K562 (cell line): Measurements from ENCODE around the gene KCNK3. TPM values are rescaled to one million over a fixed set of nuclear protein-coding genes. Genes with fewer than 3 reads are reported as not detected.

Experiments used
- ATF7 ChIP-seq: fragments of 450-650 bp; IDR thresholded peaks from 2 replicates; pipeline ENCODE4 v1.7.1; 2014; ENCODE audit warnings: mild to moderate bottlenecking, moderate library complexity
- CBX5 ChIP-seq: IDR thresholded peaks from 2 replicates; pipeline ENCODE4 v1.6.1; 2014; ENCODE audit warnings: low read depth, borderline replicate concordance
- ELF2 ChIP-seq: fragments of 250-450 bp; sonication (Bioruptor Pico); IDR thresholded peaks from 2 replicates; pipeline ENCODE4 v1.5.0; 2021; ENCODE audit warnings: mild to moderate bottlenecking
- FOXM1 ChIP-seq, 2 experiments: fragments of 450-650 bp in 1 of 2; sonication (generic) in 1 of 2; formaldehyde crosslinking in 1 of 2; IDR thresholded peaks; 2 replicates each; pipeline versions ENCODE4 v1.6.1 to v1.9.0; 2017 to 2022; ENCODE audit warnings: low read depth in 2 of 2, mild to moderate bottlenecking in 2 of 2, missing genetic modification reagents in 1 of 2, moderate library complexity in 1 of 2
- KLF13 ChIP-seq: fragments of 450-650 bp; IDR thresholded peaks from 2 replicates; pipeline ENCODE4 v1.6.1; 2016; ENCODE audit warnings: missing genetic modification characterization, low read depth, mild to moderate bottlenecking, missing compliant biosample characterization, moderate library complexity, borderline replicate concordance
- L3MBTL2 ChIP-seq: fragments of 450-650 bp; IDR thresholded peaks from 2 replicates; pipeline ENCODE4 v1.6.1; 2016; ENCODE audit warnings: mild to moderate bottlenecking, moderate library complexity
- PHB ChIP-seq: fragments of 250-450 bp; sonication (Bioruptor Pico); IDR thresholded peaks from 2 replicates; pipeline ENCODE4 v1.5.0; 2021
- PHF20 ChIP-seq: fragments of 450-650 bp; IDR thresholded peaks from 2 replicates; pipeline ENCODE4 v1.6.1; 2018; ENCODE audit not compliant: partially characterized antibody
- POLR2A ChIP-seq: fragments of 450-650 bp; conservative IDR thresholded peaks from 2 replicates; pipeline ENCODE4 v1.6.1; 2016
- RB1 ChIP-seq: fragments of 450-650 bp; IDR thresholded peaks from 2 replicates; pipeline ENCODE4 v1.6.1; 2017; ENCODE audit warnings: low read depth, mild to moderate bottlenecking
- RBM14 ChIP-seq: fragments of 200-400 bp; formaldehyde crosslinking; IDR thresholded peaks from 2 replicates; pipeline ENCODE4 v1.6.1; 2018; ENCODE audit warnings: low read depth, mild to moderate bottlenecking, low read length, moderate library complexity, borderline replicate concordance; ENCODE audit not compliant: insufficient read depth
- SMAD4 ChIP-seq: fragments of 250-450 bp; sonication (Bioruptor Pico); conservative IDR thresholded peaks from 2 replicates; pipeline ENCODE4 v1.8.0; 2021; ENCODE audit warnings: inconsistent platforms, mild to moderate bottlenecking, moderate library complexity
- ZBTB7A ChIP-seq: IDR thresholded peaks from 2 replicates; pipeline ENCODE4 v1.6.1; 2011; ENCODE audit warnings: low read depth, mild to moderate bottlenecking, low read length, moderate library complexity, borderline replicate concordance; ENCODE audit not compliant: control insufficient read depth
- ZNF584 ChIP-seq: fragments of 200-800 bp; sonication (Bioruptor generic); IDR thresholded peaks from 2 replicates; pipeline ENCODE4 v1.6.1; 2016; ENCODE audit warnings: low read depth, mild to moderate bottlenecking, missing genetic modification characterization, missing compliant biosample characterization
- ZNF766 ChIP-seq: fragments of 200-800 bp; sonication (Bioruptor generic); conservative IDR thresholded peaks from 2 replicates; pipeline ENCODE4 v1.6.1; 2016; ENCODE audit warnings: missing genetic modification characterization, missing compliant biosample characterization
- polyA plus RNA-seq, 8 experiments: library from polyadenylated mRNA; depleted of rRNA in 4 of 8; stranded (reverse) in 5 of 8; unstranded in 3 of 8; fragments of >200 nt; fragmentation: Nextera tagmentation in 2 of 8; fragmentation: Illumina TruSeq in 1 of 8; extraction: Ambion mirVana in 2 of 8; extraction: Trizol in 1 of 8; gene quantifications; 2 replicates each; pipeline versions ENCODE4 v1.2.1 to v1.2.3, GENCODE V29; 2011 to 2014; ENCODE audit warnings: inconsistent platforms in 1 of 8, missing spikeins in 1 of 8
- total RNA-seq, 7 experiments: library from RNA; depleted of rRNA in 6 of 7; stranded (reverse); fragments of >200 nt in 6 of 7; fragmentation: Illumina TruSeq in 2 of 7; extraction: Trizol in 2 of 7; gene quantifications; 2 replicates each; pipeline versions ENCODE4 v1.2.1 to v1.2.3, GENCODE V29; 2011 to 2021; ENCODE audit warnings: low replicate concordance in 1 of 7
- TF ChIP-seq, protein P1 (sequence below), 3 experiments: fragments of 200-800 bp in 1 of 3; fragments of 250-450 bp in 1 of 3; fragments of 450-650 bp in 1 of 3; sonication (Bioruptor Pico) in 1 of 3; sonication (Bioruptor generic) in 1 of 3; formaldehyde crosslinking in 1 of 3; IDR thresholded peaks; 2 replicates each; pipeline versions ENCODE4 v1.6.1 to v1.8.0; 2016 to 2022; ENCODE audit warnings: mild to moderate bottlenecking in 2 of 3, missing genetic modification characterization in 2 of 3, missing compliant biosample characterization in 1 of 3, moderate library complexity in 1 of 3
- TF ChIP-seq, protein P2 (sequence below): fragments of 450-650 bp; formaldehyde crosslinking; IDR thresholded peaks from 2 replicates; pipeline ENCODE4 v1.4.0; 2022; ENCODE audit warnings: missing genetic modification characterization
- TF ChIP-seq, protein P3 (sequence below): sonication (generic); formaldehyde crosslinking; IDR thresholded peaks from 2 replicates; pipeline ENCODE4 v1.8.0; 2022; ENCODE audit warnings: missing genetic modification reagents, mild to moderate bottlenecking, moderate library complexity, borderline replicate concordance
- TF ChIP-seq, protein P4 (sequence below): fragments of 200-800 bp; sonication (Bioruptor generic); IDR thresholded peaks from 2 replicates; pipeline ENCODE4 v1.6.1; 2017; ENCODE audit warnings: missing genetic modification characterization, missing compliant biosample characterization

The KCNK3 gene
- total and polyA plus RNA-seq, 9 of the 15 experiments (the other 6 are each of a cell fraction or from before 2014, with no cell fraction given) = 0.01 to 0.20 (median 0.07) TPM; not detected in 5

DNA sequence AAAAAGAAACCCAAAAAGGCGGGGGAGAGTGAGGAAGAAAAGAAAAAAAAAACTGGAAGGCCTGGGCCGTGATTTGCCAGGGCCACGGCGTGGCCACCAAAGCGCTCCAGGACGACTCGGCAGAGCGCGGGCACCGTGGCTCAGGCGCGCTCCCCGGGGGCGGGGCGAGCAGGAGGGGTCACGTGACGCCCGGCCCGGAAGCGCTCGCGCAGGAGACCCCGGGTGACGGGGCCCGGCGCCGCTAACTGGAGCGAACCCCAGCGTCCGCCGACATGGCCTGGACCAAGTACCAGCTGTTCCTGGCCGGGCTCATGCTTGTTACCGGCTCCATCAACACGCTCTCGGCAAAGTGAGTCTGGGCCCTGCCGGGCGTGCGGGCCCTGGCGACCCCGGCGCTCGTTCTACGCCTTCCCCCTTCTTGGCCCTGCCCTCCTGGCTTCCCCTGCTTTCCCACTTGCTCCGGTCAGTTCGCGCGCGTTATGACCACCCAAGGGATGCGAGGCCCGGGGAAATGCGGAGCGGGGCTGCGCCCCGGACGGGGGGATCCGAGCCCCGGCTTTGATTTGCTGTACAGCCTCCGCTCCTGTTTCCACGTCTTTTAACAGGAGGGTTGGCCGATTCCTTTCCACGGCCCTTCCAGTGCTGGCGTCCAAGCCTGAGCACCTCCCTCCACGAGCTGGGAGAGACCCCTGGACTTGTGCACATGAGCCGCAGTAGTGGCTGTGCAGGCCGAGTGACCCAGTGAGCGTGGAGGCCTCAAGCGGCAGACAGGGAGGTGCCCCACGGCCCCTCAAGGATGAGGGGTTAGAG is 71.8 kb downstream of the KCNK3 start, which contains the start of gene SLC35F6 (continued):
- TF ChIP-seq, protein P1, sequence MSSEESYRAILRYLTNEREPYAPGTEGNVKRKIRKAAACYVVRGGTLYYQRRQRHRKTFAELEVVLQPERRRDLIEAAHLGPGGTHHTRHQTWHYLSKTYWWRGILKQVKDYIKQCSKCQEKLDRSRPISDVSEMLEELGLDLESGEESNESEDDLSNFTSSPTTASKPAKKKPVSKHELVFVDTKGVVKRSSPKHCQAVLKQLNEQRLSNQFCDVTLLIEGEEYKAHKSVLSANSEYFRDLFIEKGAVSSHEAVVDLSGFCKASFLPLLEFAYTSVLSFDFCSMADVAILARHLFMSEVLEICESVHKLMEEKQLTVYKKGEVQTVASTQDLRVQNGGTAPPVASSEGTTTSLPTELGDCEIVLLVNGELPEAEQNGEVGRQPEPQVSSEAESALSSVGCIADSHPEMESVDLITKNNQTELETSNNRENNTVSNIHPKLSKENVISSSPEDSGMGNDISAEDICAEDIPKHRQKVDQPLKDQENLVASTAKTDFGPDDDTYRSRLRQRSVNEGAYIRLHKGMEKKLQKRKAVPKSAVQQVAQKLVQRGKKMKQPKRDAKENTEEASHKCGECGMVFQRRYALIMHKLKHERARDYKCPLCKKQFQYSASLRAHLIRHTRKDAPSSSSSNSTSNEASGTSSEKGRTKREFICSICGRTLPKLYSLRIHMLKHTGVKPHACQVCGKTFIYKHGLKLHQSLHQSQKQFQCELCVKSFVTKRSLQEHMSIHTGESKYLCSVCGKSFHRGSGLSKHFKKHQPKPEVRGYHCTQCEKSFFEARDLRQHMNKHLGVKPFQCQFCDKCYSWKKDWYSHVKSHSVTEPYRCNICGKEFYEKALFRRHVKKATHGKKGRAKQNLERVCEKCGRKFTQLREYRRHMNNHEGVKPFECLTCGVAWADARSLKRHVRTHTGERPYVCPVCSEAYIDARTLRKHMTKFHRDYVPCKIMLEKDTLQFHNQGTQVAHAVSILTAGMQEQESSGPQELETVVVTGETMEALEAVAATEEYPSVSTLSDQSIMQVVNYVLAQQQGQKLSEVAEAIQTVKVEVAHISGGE (CRISPR knock-in tag; IDR thresholded peaks at IDR 0.05) = peak in 1 of 3 experiments; percentile 49; a peak in 1 of 6 replicates
- TF ChIP-seq PHF20 = peak; percentile 82
- TF ChIP-seq PHB (CRISPR knock-in tag) = 0 out of 2 replicates have a peak, but pooled peaks have one; percentile 69
- TF ChIP-seq ATF7 = peak; percentile 60; the same call in 1 of the 2 replicates
- TF ChIP-seq CBX5 = no peak
- TF ChIP-seq, protein P2, sequence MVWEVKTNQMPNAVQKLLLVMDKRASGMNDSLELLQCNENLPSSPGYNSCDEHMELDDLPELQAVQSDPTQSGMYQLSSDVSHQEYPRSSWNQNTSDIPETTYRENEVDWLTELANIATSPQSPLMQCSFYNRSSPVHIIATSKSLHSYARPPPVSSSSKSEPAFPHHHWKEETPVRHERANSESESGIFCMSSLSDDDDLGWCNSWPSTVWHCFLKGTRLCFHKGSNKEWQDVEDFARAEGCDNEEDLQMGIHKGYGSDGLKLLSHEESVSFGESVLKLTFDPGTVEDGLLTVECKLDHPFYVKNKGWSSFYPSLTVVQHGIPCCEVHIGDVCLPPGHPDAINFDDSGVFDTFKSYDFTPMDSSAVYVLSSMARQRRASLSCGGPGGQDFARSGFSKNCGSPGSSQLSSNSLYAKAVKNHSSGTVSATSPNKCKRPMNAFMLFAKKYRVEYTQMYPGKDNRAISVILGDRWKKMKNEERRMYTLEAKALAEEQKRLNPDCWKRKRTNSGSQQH (CRISPR knock-in tag) = 0 out of 2 replicates have a peak, but pooled peaks have one; percentile 47
- peak; percentile 84 for TF ChIP-seq SMAD4 (CRISPR knock-in tag)
- peak; percentile 88 for TF ChIP-seq RB1
- peak; percentile 77; the same call in 1 of the 2 replicates for TF ChIP-seq ZBTB7A
- peak; percentile 11 for TF ChIP-seq ZNF584
- TF ChIP-seq ZNF766 (CRISPR knock-in tag) = peak; percentile 1
- TF ChIP-seq FOXM1 (IDR thresholded peaks at IDR 0.05; ENCODE audit: low read depth) = no peak
- peak; percentile 80; the same call in 1 of the 2 replicates for TF ChIP-seq FOXM1 (CRISPR knock-in tag; IDR thresholded peaks at IDR 0.05; ENCODE audit: low read depth)
- TF ChIP-seq, protein P3, sequence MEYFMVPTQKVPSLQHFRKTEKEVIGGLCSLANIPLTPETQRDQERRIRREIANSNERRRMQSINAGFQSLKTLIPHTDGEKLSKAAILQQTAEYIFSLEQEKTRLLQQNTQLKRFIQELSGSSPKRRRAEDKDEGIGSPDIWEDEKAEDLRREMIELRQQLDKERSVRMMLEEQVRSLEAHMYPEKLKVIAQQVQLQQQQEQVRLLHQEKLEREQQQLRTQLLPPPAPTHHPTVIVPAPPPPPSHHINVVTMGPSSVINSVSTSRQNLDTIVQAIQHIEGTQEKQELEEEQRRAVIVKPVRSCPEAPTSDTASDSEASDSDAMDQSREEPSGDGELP = peak; percentile 88
- TF ChIP-seq, protein P4, sequence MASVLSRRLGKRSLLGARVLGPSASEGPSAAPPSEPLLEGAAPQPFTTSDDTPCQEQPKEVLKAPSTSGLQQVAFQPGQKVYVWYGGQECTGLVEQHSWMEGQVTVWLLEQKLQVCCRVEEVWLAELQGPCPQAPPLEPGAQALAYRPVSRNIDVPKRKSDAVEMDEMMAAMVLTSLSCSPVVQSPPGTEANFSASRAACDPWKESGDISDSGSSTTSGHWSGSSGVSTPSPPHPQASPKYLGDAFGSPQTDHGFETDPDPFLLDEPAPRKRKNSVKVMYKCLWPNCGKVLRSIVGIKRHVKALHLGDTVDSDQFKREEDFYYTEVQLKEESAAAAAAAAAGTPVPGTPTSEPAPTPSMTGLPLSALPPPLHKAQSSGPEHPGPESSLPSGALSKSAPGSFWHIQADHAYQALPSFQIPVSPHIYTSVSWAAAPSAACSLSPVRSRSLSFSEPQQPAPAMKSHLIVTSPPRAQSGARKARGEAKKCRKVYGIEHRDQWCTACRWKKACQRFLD (CRISPR knock-in tag) = peak; percentile 87
- TF ChIP-seq RBM14 = 0 out of 2 replicates have a peak, but pooled peaks have one; percentile 70
- peak; percentile 93 for TF ChIP-seq ELF2 (CRISPR knock-in tag)
- TF ChIP-seq KLF13 = peak; percentile 41; the same call in 1 of the 2 replicates
- TF ChIP-seq POLR2A = peak; percentile 86
- peak; percentile 72 for TF ChIP-seq L3MBTL2
